ENCODE results near the gene CEP192.

DNA sequence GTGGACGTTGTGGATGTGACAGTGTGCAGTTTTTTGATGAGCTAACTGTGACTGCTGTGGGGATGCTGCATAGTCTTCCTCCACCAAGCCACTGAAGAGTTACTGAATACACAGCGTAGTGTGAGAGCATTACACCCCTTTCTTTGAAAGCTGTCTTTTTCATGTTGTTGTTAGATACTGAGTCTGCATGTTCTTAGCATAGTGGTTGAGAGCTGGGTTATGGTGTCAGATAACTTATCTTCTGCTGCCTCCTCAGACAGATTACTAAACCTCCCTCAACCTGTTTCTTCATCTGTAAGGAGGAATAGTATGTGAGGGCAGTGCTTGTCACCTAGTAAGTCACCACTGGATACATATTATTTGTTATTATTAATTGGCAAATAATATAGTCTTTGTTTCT lies 63.2 kb downstream of the CEP192 start:
- no peak for TF ChIP-seq POLR2A (IDR thresholded peaks at IDR 0.05)
- TF ChIP-seq, protein P1, sequence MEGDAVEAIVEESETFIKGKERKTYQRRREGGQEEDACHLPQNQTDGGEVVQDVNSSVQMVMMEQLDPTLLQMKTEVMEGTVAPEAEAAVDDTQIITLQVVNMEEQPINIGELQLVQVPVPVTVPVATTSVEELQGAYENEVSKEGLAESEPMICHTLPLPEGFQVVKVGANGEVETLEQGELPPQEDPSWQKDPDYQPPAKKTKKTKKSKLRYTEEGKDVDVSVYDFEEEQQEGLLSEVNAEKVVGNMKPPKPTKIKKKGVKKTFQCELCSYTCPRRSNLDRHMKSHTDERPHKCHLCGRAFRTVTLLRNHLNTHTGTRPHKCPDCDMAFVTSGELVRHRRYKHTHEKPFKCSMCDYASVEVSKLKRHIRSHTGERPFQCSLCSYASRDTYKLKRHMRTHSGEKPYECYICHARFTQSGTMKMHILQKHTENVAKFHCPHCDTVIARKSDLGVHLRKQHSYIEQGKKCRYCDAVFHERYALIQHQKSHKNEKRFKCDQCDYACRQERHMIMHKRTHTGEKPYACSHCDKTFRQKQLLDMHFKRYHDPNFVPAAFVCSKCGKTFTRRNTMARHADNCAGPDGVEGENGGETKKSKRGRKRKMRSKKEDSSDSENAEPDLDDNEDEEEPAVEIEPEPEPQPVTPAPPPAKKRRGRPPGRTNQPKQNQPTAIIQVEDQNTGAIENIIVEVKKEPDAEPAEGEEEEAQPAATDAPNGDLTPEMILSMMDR (IDR thresholded peaks at IDR 0.05 in 4 of 5, conservative IDR thresholded peaks at IDR 0.05 in 1 of 5), result no peak

Data from gastrocnemius medialis (tissue), 4 donors.